Fibroblast of lung (primary cell): ENCODE results near the gene PRKX.

ENCODE experiments used
- CTCF ChIP-seq, 2 donors: IDR thresholded peaks in 1 of 2; conservative IDR thresholded peaks in 1 of 2; 1 replicate in 1 of 2; 2 replicates in 1 of 2; pipeline ENCODE4 v1.5.1; 2011 to 2012; ENCODE audit warnings: low read length in 2 of 2, control low read depth in 1 of 2, inconsistent platforms in 1 of 2, low read depth in 1 of 2, mild to moderate bottlenecking in 1 of 2
- EZH2 ChIP-seq: IDR thresholded peaks from 2 replicates; pipeline ENCODE4 v1.5.1; 2012; ENCODE audit warnings: low read length, control low read depth, mild to moderate bottlenecking; ENCODE audit errors: missing control alignments

GRCh38 chrX:3621414-3621813, 92.0 kb downstream of the PRKX start:
- TF ChIP-seq CTCF (conservative IDR thresholded peaks at IDR 0.05 in 1 of 2, IDR thresholded peaks at IDR 0.05 in 1 of 2; ENCODE audit: low read depth in 1 of 2, low read length in 2 of 2) (no peak), EZH2 (no peak)
